AG10803 (cell line): Measurements from ENCODE around the gene MEN1.

Source experiments
- DNase-seq: peaks from one replicate; pipeline ENCODE4 v3.0.0; 2010; ENCODE audit warnings: low read depth
- H3K4me3 ChIP-seq: 2 replicates; pipeline ENCODE4 v1.5.1; 2011; ENCODE audit warnings: mild to moderate bottlenecking, low read length, control low read depth
- CTCF ChIP-seq: conservative IDR thresholded peaks from 2 replicates; pipeline ENCODE4 v1.5.1; 2011; ENCODE audit warnings: mild to moderate bottlenecking, low read length, control low read depth, inconsistent platforms

The MEN1 gene

GRCh38 chr11:64854534-64855502 is 44.5 kb upstream of the MEN1 start:
- peak; percentile 93 for DNase-seq
- no peak for TF ChIP-seq CTCF
- peak overlapping the region; percentile 20 for H3K4me3 ChIP-seq

DNA sequence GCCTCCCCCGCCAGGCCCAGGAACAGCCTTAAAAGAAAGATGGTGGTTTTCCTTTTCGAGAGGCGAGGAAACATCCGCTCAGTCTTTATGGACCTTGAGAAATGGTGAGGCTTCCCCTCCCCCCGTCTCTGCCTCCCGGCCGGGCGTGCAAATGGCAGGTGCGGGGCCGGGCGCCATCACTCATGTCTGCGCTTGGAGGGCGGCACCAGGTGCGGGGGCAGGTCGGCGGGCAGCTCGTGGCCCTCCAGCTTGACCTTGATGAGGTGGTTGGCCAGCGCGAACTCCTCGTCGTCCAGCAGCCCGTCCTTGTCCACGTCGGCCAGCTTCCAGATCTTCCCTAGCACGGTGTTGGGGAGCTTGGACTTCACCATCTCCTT is 43.8 kb upstream of the MEN1 start:
- no peak for DNase-seq
- no peak overlapping the region for H3K4me3 ChIP-seq
- no peak for TF ChIP-seq CTCF

DNA sequence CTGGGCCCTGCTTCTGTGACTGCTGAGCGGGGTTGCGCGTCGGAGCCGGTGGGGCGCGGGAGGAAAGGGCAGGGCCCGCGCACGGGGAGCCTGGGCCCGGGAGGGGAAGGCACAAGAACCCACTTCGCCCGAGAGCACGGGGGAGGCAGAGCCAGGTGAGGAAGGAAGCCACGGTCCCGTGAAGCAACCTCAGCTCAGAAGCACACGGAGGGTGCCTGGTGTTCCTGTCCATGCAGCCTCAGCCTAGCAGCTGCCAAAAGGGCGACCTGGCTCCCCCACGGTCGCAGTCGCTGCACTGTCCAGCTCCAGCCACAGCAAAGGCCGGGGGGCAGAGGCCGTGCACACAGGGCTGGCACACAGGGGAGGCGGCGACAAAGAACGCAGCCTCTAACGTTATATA is 43.4 kb upstream of the MEN1 start:
- no peak for DNase-seq
- H3K4me3 ChIP-seq = no peak overlapping the region
- TF ChIP-seq CTCF = no peak

- no peak for TF ChIP-seq CTCF
- no peak overlapping the region for H3K4me3 ChIP-seq
- DNase-seq = no peak
Measured at GRCh38 chr11:64852804-64853509, 42.6 kb upstream of the MEN1 start.

- no peak for TF ChIP-seq CTCF
- DNase-seq = no peak
- no peak overlapping the region for H3K4me3 ChIP-seq
Measured at GRCh38 chr11:64851831-64852351, 41.5 kb upstream of the MEN1 start.

DNA sequence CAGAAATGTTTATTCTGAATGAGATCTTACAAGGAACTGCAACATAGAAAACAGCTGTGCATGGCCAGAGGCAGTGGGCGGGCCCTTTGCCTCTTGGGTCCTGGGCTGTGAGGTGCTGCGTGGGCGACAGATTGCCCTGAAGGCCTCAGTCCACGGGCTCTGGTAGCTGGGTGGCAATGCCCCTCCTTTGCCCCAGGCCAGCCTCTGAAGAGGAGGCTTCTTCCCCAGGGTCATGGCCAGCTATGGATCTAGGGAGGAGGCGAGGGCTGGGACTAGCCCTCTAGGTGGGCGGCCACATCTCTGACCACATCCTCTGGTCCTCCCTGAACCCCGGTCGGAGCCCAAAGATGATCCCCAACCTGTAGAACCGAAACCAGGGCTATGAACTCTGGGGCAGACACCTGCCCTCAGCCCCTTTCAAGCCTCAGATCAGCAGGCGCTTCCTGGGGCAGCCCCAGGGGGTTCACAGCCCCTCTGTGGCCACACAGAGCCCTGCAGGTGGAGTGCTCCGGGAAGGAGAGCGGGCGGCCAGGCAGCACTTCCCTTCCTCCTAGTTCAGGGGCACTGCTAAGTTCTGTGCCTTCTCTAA is 40.7 kb upstream of the MEN1 start:
- no peak overlapping the region for H3K4me3 ChIP-seq
- no peak for DNase-seq

More for the DNA sequence above, 40.7 kb upstream of the MEN1 start:
- TF ChIP-seq CTCF = no peak
